ENCODE data around the gene GULP1. TPM values are rescaled to one million over a fixed set of nuclear protein-coding genes. Genes with fewer than 3 reads are reported as not detected.

The GULP1 gene
- total and polyA plus RNA-seq, 2 experiments from 2014 or later: 94.6 to 181 TPM

GRCh38 chr2:188394931-188395472, 103.3 kb downstream of the GULP1 start:
- Mint-ChIP-seq H3K9me3 (no peaks in the 10 kb centered on the region; the same call in 1 of the 3 replicates), H3K36me3 (ENCODE audit: low read depth) (peaks cover 46% of the 10 kb centered on the region), H3K4me1 (peaks cover 54% of the 10 kb centered on the region), H3K27me3 (ENCODE audit: insufficient read depth, low read depth, poor library complexity) (no peaks in the 10 kb centered on the region), H3K27ac (peak overlapping the region; percentile 8; the same call in 1 of the 2 replicates), H3K4me3 (no peak overlapping the region)
- Histone ChIP-seq H3K36me3 (ENCODE audit: insufficient read depth) (no peaks in the 10 kb centered on the region), H3K27ac (ENCODE audit: low read depth) (no peak overlapping the region), H3K79me2 (replicated peaks; ENCODE audit: insufficient read depth) (peaks cover 93% of the 10 kb centered on the region), H4K20me1 (replicated peaks; ENCODE audit: insufficient read depth) (peaks cover 16% of the 10 kb centered on the region), H3K4me3 (no peak overlapping the region), H3K4me2 (no peak overlapping the region), H2AFZ (no peak overlapping the region), H3K4me1 (ENCODE audit: insufficient read depth) (peaks cover 43% of the 10 kb centered on the region), H3K27me3 (ENCODE audit: insufficient read depth) (no peaks in the 10 kb centered on the region), H3F3A (replicated peaks; ENCODE audit: low read depth) (no peaks in the 10 kb centered on the region), H3K9me2 (ENCODE audit: insufficient read depth) (no peaks in the 10 kb centered on the region)
- no peak for ATAC-seq
- TF ChIP-seq POLR2AphosphoS5 (IDR thresholded peaks at IDR 0.05; ENCODE audit: low read depth) (no peak), ZNF114 (CRISPR knock-in tag; IDR thresholded peaks at IDR 0.05) (no peak), EZH2 (IDR thresholded peaks at IDR 0.05; ENCODE audit: low read depth, unreplicated experiment) (no peak), ZNF331 (CRISPR knock-in tag; IDR thresholded peaks at IDR 0.05; ENCODE audit: low read depth) (no peak), EZH2phosphoT487 (IDR thresholded peaks at IDR 0.05; ENCODE audit: unreplicated experiment) (no peak), NANOG (IDR thresholded peaks at IDR 0.05; ENCODE audit: borderline replicate concordance) (no peak), JUNB (IDR thresholded peaks at IDR 0.05; ENCODE audit: unreplicated experiment) (no peak)
- TF ChIP-seq, protein P1, sequence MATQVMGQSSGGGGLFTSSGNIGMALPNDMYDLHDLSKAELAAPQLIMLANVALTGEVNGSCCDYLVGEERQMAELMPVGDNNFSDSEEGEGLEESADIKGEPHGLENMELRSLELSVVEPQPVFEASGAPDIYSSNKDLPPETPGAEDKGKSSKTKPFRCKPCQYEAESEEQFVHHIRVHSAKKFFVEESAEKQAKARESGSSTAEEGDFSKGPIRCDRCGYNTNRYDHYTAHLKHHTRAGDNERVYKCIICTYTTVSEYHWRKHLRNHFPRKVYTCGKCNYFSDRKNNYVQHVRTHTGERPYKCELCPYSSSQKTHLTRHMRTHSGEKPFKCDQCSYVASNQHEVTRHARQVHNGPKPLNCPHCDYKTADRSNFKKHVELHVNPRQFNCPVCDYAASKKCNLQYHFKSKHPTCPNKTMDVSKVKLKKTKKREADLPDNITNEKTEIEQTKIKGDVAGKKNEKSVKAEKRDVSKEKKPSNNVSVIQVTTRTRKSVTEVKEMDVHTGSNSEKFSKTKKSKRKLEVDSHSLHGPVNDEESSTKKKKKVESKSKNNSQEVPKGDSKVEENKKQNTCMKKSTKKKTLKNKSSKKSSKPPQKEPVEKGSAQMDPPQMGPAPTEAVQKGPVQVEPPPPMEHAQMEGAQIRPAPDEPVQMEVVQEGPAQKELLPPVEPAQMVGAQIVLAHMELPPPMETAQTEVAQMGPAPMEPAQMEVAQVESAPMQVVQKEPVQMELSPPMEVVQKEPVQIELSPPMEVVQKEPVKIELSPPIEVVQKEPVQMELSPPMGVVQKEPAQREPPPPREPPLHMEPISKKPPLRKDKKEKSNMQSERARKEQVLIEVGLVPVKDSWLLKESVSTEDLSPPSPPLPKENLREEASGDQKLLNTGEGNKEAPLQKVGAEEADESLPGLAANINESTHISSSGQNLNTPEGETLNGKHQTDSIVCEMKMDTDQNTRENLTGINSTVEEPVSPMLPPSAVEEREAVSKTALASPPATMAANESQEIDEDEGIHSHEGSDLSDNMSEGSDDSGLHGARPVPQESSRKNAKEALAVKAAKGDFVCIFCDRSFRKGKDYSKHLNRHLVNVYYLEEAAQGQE (IDR thresholded peaks at IDR 0.05; ENCODE audit: unreplicated experiment): no peak
- TF ChIP-seq, protein P2, sequence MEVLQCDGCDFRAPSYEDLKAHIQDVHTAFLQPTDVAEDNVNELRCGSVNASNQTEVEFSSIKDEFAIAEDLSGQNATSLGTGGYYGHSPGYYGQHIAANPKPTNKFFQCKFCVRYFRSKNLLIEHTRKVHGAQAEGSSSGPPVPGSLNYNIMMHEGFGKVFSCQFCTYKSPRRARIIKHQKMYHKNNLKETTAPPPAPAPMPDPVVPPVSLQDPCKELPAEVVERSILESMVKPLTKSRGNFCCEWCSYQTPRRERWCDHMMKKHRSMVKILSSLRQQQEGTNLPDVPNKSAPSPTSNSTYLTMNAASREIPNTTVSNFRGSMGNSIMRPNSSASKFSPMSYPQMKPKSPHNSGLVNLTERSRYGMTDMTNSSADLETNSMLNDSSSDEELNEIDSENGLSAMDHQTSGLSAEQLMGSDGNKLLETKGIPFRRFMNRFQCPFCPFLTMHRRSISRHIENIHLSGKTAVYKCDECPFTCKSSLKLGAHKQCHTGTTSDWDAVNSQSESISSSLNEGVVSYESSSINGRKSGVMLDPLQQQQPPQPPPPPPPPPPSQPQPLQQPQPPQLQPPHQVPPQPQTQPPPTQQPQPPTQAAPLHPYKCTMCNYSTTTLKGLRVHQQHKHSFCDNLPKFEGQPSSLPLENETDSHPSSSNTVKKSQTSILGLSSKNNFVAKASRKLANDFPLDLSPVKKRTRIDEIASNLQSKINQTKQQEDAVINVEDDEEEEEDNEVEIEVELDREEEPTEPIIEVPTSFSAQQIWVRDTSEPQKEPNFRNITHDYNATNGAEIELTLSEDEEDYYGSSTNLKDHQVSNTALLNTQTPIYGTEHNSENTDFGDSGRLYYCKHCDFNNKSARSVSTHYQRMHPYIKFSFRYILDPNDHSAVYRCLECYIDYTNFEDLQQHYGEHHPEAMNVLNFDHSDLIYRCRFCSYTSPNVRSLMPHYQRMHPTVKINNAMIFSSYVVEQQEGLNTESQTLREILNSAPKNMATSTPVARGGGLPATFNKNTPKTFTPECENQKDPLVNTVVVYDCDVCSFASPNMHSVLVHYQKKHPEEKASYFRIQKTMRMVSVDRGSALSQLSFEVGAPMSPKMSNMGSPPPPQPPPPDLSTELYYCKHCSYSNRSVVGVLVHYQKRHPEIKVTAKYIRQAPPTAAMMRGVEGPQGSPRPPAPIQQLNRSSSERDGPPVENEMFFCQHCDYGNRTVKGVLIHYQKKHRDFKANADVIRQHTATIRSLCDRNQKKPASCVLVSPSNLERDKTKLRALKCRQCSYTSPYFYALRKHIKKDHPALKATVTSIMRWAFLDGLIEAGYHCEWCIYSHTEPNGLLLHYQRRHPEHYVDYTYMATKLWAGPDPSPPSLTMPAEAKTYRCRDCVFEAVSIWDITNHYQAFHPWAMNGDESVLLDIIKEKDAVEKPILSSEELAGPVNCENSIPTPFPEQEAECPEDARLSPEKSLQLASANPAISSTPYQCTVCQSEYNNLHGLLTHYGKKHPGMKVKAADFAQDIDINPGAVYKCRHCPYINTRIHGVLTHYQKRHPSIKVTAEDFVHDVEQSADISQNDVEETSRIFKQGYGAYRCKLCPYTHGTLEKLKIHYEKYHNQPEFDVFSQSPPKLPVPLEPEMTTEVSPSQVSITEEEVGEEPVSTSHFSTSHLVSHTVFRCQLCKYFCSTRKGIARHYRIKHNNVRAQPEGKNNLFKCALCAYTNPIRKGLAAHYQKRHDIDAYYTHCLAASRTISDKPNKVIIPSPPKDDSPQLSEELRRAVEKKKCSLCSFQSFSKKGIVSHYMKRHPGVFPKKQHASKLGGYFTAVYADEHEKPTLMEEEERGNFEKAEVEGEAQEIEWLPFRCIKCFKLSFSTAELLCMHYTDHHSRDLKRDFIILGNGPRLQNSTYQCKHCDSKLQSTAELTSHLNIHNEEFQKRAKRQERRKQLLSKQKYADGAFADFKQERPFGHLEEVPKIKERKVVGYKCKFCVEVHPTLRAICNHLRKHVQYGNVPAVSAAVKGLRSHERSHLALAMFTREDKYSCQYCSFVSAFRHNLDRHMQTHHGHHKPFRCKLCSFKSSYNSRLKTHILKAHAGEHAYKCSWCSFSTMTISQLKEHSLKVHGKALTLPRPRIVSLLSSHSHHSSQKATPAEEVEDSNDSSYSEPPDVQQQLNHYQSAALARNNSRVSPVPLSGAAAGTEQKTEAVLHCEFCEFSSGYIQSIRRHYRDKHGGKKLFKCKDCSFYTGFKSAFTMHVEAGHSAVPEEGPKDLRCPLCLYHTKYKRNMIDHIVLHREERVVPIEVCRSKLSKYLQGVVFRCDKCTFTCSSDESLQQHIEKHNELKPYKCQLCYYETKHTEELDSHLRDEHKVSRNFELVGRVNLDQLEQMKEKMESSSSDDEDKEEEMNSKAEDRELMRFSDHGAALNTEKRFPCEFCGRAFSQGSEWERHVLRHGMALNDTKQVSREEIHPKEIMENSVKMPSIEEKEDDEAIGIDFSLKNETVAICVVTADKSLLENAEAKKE (CRISPR knock-in tag; IDR thresholded peaks at IDR 0.05): no peak
- TF ChIP-seq, protein P3, sequence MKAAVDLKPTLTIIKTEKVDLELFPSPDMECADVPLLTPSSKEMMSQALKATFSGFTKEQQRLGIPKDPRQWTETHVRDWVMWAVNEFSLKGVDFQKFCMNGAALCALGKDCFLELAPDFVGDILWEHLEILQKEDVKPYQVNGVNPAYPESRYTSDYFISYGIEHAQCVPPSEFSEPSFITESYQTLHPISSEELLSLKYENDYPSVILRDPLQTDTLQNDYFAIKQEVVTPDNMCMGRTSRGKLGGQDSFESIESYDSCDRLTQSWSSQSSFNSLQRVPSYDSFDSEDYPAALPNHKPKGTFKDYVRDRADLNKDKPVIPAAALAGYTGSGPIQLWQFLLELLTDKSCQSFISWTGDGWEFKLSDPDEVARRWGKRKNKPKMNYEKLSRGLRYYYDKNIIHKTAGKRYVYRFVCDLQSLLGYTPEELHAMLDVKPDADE (IDR thresholded peaks at IDR 0.05): no peak
- DNase-seq (ENCODE audit: low spot score): no peak

All from GM23338 (cell line).